Measurements from ENCODE around the gene TOMM70. TPM values are rescaled to one million over a fixed set of nuclear protein-coding genes. Genes with fewer than 3 reads are reported as not detected.
A peak's percentile ranks its signal among the peaks of the same experiment; 100 is the strongest.
"Not testable (repeated sequence)": the region's sequence is repeated elsewhere in the genome, so short reads cannot be mapped to it uniquely, and the experiment has no call there.

TOMM70 gene
- 10 to 100 TPM; 44.9 to 47.1 TPM for total RNA-seq

- Mint-ChIP-seq H3K4me3 (peak within 1 kb of the TSS; percentile 92), H3K27ac (peak within 1 kb of the TSS; percentile 94), H3K27me3 (no peaks in the 10 kb centered on the region), H3K9me3 (no peaks in the 10 kb centered on the region), H3K36me3 (peaks cover 11% of the 10 kb centered on the region), H3K4me1 (ENCODE audit: low read depth) (peaks cover 62% of the 10 kb centered on the region)
- peak; percentile 97 for DNase-seq
- ChIA-PET POLR2A (interaction anchor here (0.8 to 2.2 kb wide), 10 partner anchors 9 to 1173 kb away, joined by 3 to 17 read pairs (median 4); partner anchors contain the start of genes NIT2, PCNP, TBC1D23 and TFG), CTCF (interaction anchor here (1.0 to 3.7 kb wide), 4 partner anchors 62 to 309 kb away, joined by 3 to 13 read pairs (median 9); no protein-coding TSS in a partner anchor)
- intact Hi-C loops (cut with micrococcal nuclease): loop anchor here (1.0 to 10.0 kb wide), 12 partner anchors 61 to 1275 kb away; partner anchors contain the start of genes NIT2, PCNP, TBC1D23 and TFG
Observed at GRCh38 chr3:100400780-100401673, at the start of gene TOMM70, which contains the start of gene LNP1. Gene TOMM70 (minus strand): TSS chr3:100401089. CDS start chr3:100400949, 140 bp downstream. Gene LNP1 (plus strand): TSS chr3:100401539. CDS start chr3:100429730, 28,191 bp downstream.

- CTCF ChIA-PET: interaction anchor here (1.4 to 1.8 kb wide), 2 partner anchors 13 to 141 kb away, joined by 4 to 5 read pairs; no protein-coding TSS in a partner anchor
- Mint-ChIP-seq H3K9me3 (peaks cover 11% of the 10 kb centered on the region), H3K4me3 (no peak overlapping the region), H3K27ac (no peak overlapping the region), H3K4me1 (ENCODE audit: low read depth) (no peaks in the 10 kb centered on the region), H3K36me3 (no peaks in the 10 kb centered on the region), H3K27me3 (no peaks in the 10 kb centered on the region)
- DNase-seq: no peak
- POLR2A ChIA-PET: no interaction called here
- intact Hi-C loops (cut with micrococcal nuclease): no loop called here
Observed at GRCh38 chr3:100449214-100449613, 48.3 kb upstream of the TOMM70 start.

GRCh38 chr3:100448079-100448478, 47.2 kb upstream of the TOMM70 start:
- no peak for DNase-seq
- H3K27ac Mint-ChIP-seq: no peak overlapping the region
- peaks cover 2% of the 10 kb centered on the region for H3K36me3 Mint-ChIP-seq
- intact Hi-C loops (cut with micrococcal nuclease): no loop called here
- H3K4me1 Mint-ChIP-seq (ENCODE audit: low read depth): no peaks in the 10 kb centered on the region
- H3K4me3 Mint-ChIP-seq: no peak overlapping the region
- CTCF ChIA-PET: interaction anchor here (1.4 to 1.8 kb wide), 2 partner anchors 15 to 142 kb away, joined by 4 to 5 read pairs; no protein-coding TSS in a partner anchor
- peaks cover 14% of the 10 kb centered on the region for H3K9me3 Mint-ChIP-seq
- H3K27me3 Mint-ChIP-seq: no peaks in the 10 kb centered on the region
- POLR2A ChIA-PET: interaction anchor here (0.7 kb wide), 1 partner anchor 324 kb away, joined by 4 read pairs; no protein-coding TSS in a partner anchor

- POLR2A ChIA-PET; H3K27ac Mint-ChIP-seq; intact Hi-C loops (cut with micrococcal nuclease); DNase-seq; H3K4me1 Mint-ChIP-seq (ENCODE audit: low read depth); H3K4me3 Mint-ChIP-seq; H3K27me3 Mint-ChIP-seq; H3K36me3 Mint-ChIP-seq: not testable (repeated sequence)
- peaks cover 14% of the 10 kb centered on the region for H3K9me3 Mint-ChIP-seq
- CTCF ChIA-PET: interaction anchor here (0.6 kb wide), 1 partner anchor 41 kb away, joined by 3 read pairs; no protein-coding TSS in a partner anchor
Observed at GRCh38 chr3:100447067-100447466, 46.2 kb upstream of the TOMM70 start.

GRCh38 chr3:100443690-100444089, 42.8 kb upstream of the TOMM70 start:
- peaks cover 14% of the 10 kb centered on the region for H3K9me3 Mint-ChIP-seq
- H3K27me3 Mint-ChIP-seq: no peaks in the 10 kb centered on the region
- peaks cover 5% of the 10 kb centered on the region for H3K36me3 Mint-ChIP-seq
- DNase-seq: no peak
- intact Hi-C loops (cut with micrococcal nuclease): no loop called here
- ChIA-PET CTCF (no interaction called here), POLR2A (no interaction called here)
- H3K4me1 Mint-ChIP-seq (ENCODE audit: low read depth): peaks cover 8% of the 10 kb centered on the region
- no peak overlapping the region for H3K4me3 Mint-ChIP-seq
- no peak overlapping the region for H3K27ac Mint-ChIP-seq

- Mint-ChIP-seq H3K36me3 (peaks cover 5% of the 10 kb centered on the region), H3K4me3 (no peak overlapping the region), H3K4me1 (ENCODE audit: low read depth) (peaks cover 8% of the 10 kb centered on the region), H3K9me3 (peaks cover 2% of the 10 kb centered on the region), H3K27ac (no peak overlapping the region), H3K27me3 (no peaks in the 10 kb centered on the region)
- intact Hi-C loops (cut with micrococcal nuclease): no loop called here
- CTCF ChIA-PET: no interaction called here
- POLR2A ChIA-PET: no interaction called here
- DNase-seq: no peak
Observed at GRCh38 chr3:100440895-100441294, 40.0 kb upstream of the TOMM70 start.

GRCh38 chr3:100438623-100438974, 37.7 kb upstream of the TOMM70 start:
- CTCF ChIA-PET: no interaction called here
- Mint-ChIP-seq H3K4me3 (no peak overlapping the region), H3K4me1 (ENCODE audit: low read depth) (peaks cover 8% of the 10 kb centered on the region), H3K27me3 (no peaks in the 10 kb centered on the region), H3K9me3 (peaks cover 8% of the 10 kb centered on the region), H3K27ac (no peak overlapping the region), H3K36me3 (peaks cover 6% of the 10 kb centered on the region)
- DNase-seq: no peak
- intact Hi-C loops (cut with micrococcal nuclease): no loop called here
- POLR2A ChIA-PET: no interaction called here

GRCh38 chr3:100437721-100438622, 37.1 kb upstream of the TOMM70 start:
- Mint-ChIP-seq H3K27ac (no peak overlapping the region), H3K36me3 (peaks cover 5% of the 10 kb centered on the region), H3K27me3 (no peaks in the 10 kb centered on the region), H3K9me3 (peaks cover 8% of the 10 kb centered on the region), H3K4me1 (ENCODE audit: low read depth) (peaks cover 8% of the 10 kb centered on the region), H3K4me3 (no peak overlapping the region)
- no peak for DNase-seq
- intact Hi-C loops (cut with micrococcal nuclease): no loop called here
- ChIA-PET CTCF (interaction anchor here (1.0 kb wide), 1 partner anchor 19 kb away, joined by 3 read pairs; no protein-coding TSS in a partner anchor), POLR2A (interaction anchor here (0.6 kb wide), 1 partner anchor 271 kb away, joined by 3 read pairs; the partner anchor contains the start of gene TFG)

- Mint-ChIP-seq H3K27me3 (no peaks in the 10 kb centered on the region), H3K9me3 (peaks cover 8% of the 10 kb centered on the region), H3K27ac (no peak overlapping the region), H3K4me3 (no peak overlapping the region), H3K36me3 (peaks cover 2% of the 10 kb centered on the region), H3K4me1 (ENCODE audit: low read depth) (peaks cover 8% of the 10 kb centered on the region)
- CTCF ChIA-PET: interaction anchor here (0.6 to 1.0 kb wide), 2 partner anchors 16 to 20 kb away, joined by 3 read pairs; no protein-coding TSS in a partner anchor
- DNase-seq: no peak
- POLR2A ChIA-PET: interaction anchor here (0.6 kb wide), 1 partner anchor 272 kb away, joined by 3 read pairs; the partner anchor contains the start of gene TFG
- intact Hi-C loops (cut with micrococcal nuclease): no loop called here
Observed at GRCh38 chr3:100436951-100437350, 36.1 kb upstream of the TOMM70 start.

- Mint-ChIP-seq H3K4me3 (no peak overlapping the region), H3K9me3 (peaks cover 2% of the 10 kb centered on the region), H3K4me1 (ENCODE audit: low read depth) (no peaks in the 10 kb centered on the region), H3K27ac (no peak overlapping the region), H3K27me3 (no peaks in the 10 kb centered on the region), H3K36me3 (no peaks in the 10 kb centered on the region)
- no peak for DNase-seq
- ChIA-PET POLR2A (no interaction called here), CTCF (interaction anchor here (1.1 kb wide), 1 partner anchor 20 kb away, joined by 3 read pairs; no protein-coding TSS in a partner anchor)
- intact Hi-C loops (cut with micrococcal nuclease): no loop called here
Observed at GRCh38 chr3:100429187-100429716, 28.4 kb upstream of the TOMM70 start.

GRCh38 chr3:100427699-100428098, 26.8 kb upstream of the TOMM70 start:
- intact Hi-C loops (cut with micrococcal nuclease): no loop called here
- no peaks in the 10 kb centered on the region for H3K9me3 Mint-ChIP-seq
- H3K4me3 Mint-ChIP-seq: no peak overlapping the region
- ChIA-PET CTCF (no interaction called here), POLR2A (no interaction called here)
- H3K27me3 Mint-ChIP-seq: no peaks in the 10 kb centered on the region
- no peak for DNase-seq
- H3K4me1 Mint-ChIP-seq (ENCODE audit: low read depth): no peaks in the 10 kb centered on the region
- H3K36me3 Mint-ChIP-seq: no peaks in the 10 kb centered on the region
- H3K27ac Mint-ChIP-seq: no peak overlapping the region

Measured in activated CD4-positive, alpha-beta memory T cell treated with anti-CD3 and anti-CD28 coated beads for 36 hours (primary cell).